Natural killer cell treated with Interleukin-12 subunit alpha and Interleukin-12 subunit beta and Interleukin-15 and Interleukin-18, amount 100 ng/mL, for 72 hours (primary cell): ENCODE results near the gene SEC24A. TPM values are rescaled to one million over a fixed set of nuclear protein-coding genes. Genes with fewer than 3 reads are reported as not detected.
A peak's percentile ranks its signal among the peaks of the same experiment; 100 is the strongest.
"Not testable (repeated sequence)": the region's sequence is repeated elsewhere in the genome, so short reads cannot be mapped to it uniquely, and the experiment has no call there.

Source experiments
- ATAC-seq, 2 donors: fragments of 150-1000 bp; cut with Tn5 transposase in 1 of 2; sonication (Bioruptor Pico), chemical (Tn5 transposase) in 1 of 2; 2 replicates each; pipeline ENCODE4 v1.10.0; 2021
- DNase-seq: peaks from one replicate; pipeline ENCODE4 v3.0.0; 2022; ENCODE audit warnings: low spot score
- H3K27ac Mint-ChIP-seq, 2 donors: 1 replicate in 1 of 2; 2 replicates in 1 of 2; pipeline ENCODE4 v1.8.0; 2022; ENCODE audit warnings: mixed read lengths in 2 of 2, mild to moderate bottlenecking in 1 of 2, moderate library complexity in 1 of 2
- H3K27me3 Mint-ChIP-seq, 2 donors: 1 replicate in 1 of 2; 2 replicates in 1 of 2; pipeline ENCODE4 v1.8.0; 2022; ENCODE audit warnings: mixed read lengths in 2 of 2
- H3K36me3 Mint-ChIP-seq: one replicate; pipeline ENCODE4 v1.8.0; 2022; ENCODE audit warnings: mixed read lengths
- H3K4me1 Mint-ChIP-seq, 2 donors: 1 replicate in 1 of 2; 2 replicates in 1 of 2; pipeline ENCODE4 v1.8.0; 2022; ENCODE audit warnings: low read depth in 2 of 2, mixed read lengths in 2 of 2, mild to moderate bottlenecking in 1 of 2
- H3K4me3 Mint-ChIP-seq: one replicate; pipeline ENCODE4 v1.8.0; 2022; ENCODE audit warnings: mixed read lengths
- H3K9me3 Mint-ChIP-seq: 2 replicates; pipeline ENCODE4 v1.8.0; 2022; ENCODE audit warnings: mixed read lengths
- total RNA-seq, 2 donors: library from RNA; stranded (reverse); gene quantifications; one replicate each; pipeline ENCODE4 v1.2.3, GENCODE V29; 2022

SEC24A gene
- 10 to 100 TPM; 40.2 to 42.1 TPM for total RNA-seq

- DNase-seq = peak; percentile 97
- H3K27ac Mint-ChIP-seq = peak within 1 kb of the TSS; percentile 99 to 100
- ATAC-seq = peak; percentile 94 to 96
- peak within 1 kb of the TSS; percentile 93 for H3K4me3 Mint-ChIP-seq
- no peaks in the 10 kb centered on the region for H3K36me3 Mint-ChIP-seq
- H3K9me3 Mint-ChIP-seq = no peaks in the 10 kb centered on the region
- no peaks in the 10 kb centered on the region for H3K27me3 Mint-ChIP-seq
- H3K4me1 Mint-ChIP-seq = peaks cover 17 to 20% of the 10 kb centered on the region in 2 donors
These were observed at the start of gene SEC24A for GRCh38 chr5:134648425-134649162. Gene SEC24A (plus strand): TSS chr5:134648785. CDS start chr5:134649077, 292 bp downstream.

- H3K27me3 Mint-ChIP-seq, H3K36me3 Mint-ChIP-seq, DNase-seq, H3K27ac Mint-ChIP-seq, H3K9me3 Mint-ChIP-seq, ATAC-seq, H3K4me3 Mint-ChIP-seq, H3K4me1 Mint-ChIP-seq: not testable (repeated sequence)
These were observed 48.8 kb upstream of the SEC24A start for GRCh38 chr5:134599820-134600219.

- H3K4me3 Mint-ChIP-seq = no peak overlapping the region
- no peak for ATAC-seq
- no peak overlapping the region for H3K27ac Mint-ChIP-seq
- H3K4me1 Mint-ChIP-seq = peaks cover 0 to 3% of the 10 kb centered on the region in 2 donors
- H3K27me3 Mint-ChIP-seq = peaks cover 0 to 2% of the 10 kb centered on the region in 2 donors
- DNase-seq = no peak
- H3K9me3 Mint-ChIP-seq = no peaks in the 10 kb centered on the region
- H3K36me3 Mint-ChIP-seq = no peaks in the 10 kb centered on the region
These were observed 48.0 kb upstream of the SEC24A start for GRCh38 chr5:134600600-134600999.

- H3K27me3 Mint-ChIP-seq = no peaks in the 10 kb centered on the region
These were observed 45.5 kb upstream of the SEC24A start for GRCh38 chr5:134603059-134603458.

GRCh38 chr5:134604908-134605307 lies 43.7 kb upstream of the SEC24A start:
- H3K36me3 Mint-ChIP-seq = peaks cover 24% of the 10 kb centered on the region
- H3K4me3 Mint-ChIP-seq = peak overlapping the region; percentile 30
- H3K27ac Mint-ChIP-seq = peak overlapping the region; percentile 60 to 78
- H3K9me3 Mint-ChIP-seq = no peaks in the 10 kb centered on the region
- peaks cover 6 to 7% of the 10 kb centered on the region in 2 donors for H3K4me1 Mint-ChIP-seq
- DNase-seq (no peak), ATAC-seq (peak in 1 of 2 donors; percentile 48)
- H3K27me3 Mint-ChIP-seq = no peaks in the 10 kb centered on the region

More at GRCh38 chr5:134603059-134603458, 45.5 kb upstream of the SEC24A start:
- Mint-ChIP-seq H3K9me3 (no peaks in the 10 kb centered on the region), H3K36me3 (peaks cover 8% of the 10 kb centered on the region), H3K4me1 (peaks cover 0 to 3% of the 10 kb centered on the region in 2 donors), H3K27ac (peak overlapping the region in 1 of 2 donors; percentile 78), H3K4me3 (peak overlapping the region; percentile 17)
- DNase-seq (no peak), ATAC-seq (peak in 1 of 2 donors; percentile 77)

GRCh38 chr5:134606726-134607125 lies 41.9 kb upstream of the SEC24A start:
- Mint-ChIP-seq H3K36me3 (peaks cover 29% of the 10 kb centered on the region), H3K4me1 (peaks cover 7 to 8% of the 10 kb centered on the region in 2 donors), H3K4me3 (no peak overlapping the region), H3K27ac (no peak overlapping the region), H3K9me3 (no peaks in the 10 kb centered on the region), H3K27me3 (no peaks in the 10 kb centered on the region)
- ATAC-seq (no peak), DNase-seq (no peak)

GRCh38 chr5:134608555-134608954 lies 40.0 kb upstream of the SEC24A start:
- Mint-ChIP-seq H3K27me3 (no peaks in the 10 kb centered on the region), H3K4me3 (no peak overlapping the region), H3K27ac (peak overlapping the region; percentile 57 to 92), H3K9me3 (no peaks in the 10 kb centered on the region), H3K36me3 (peaks cover 37% of the 10 kb centered on the region), H3K4me1 (peaks cover 7 to 8% of the 10 kb centered on the region in 2 donors)
- DNase-seq (no peak), ATAC-seq (no peak)

GRCh38 chr5:134609232-134609851 lies 39.2 kb upstream of the SEC24A start:
- Mint-ChIP-seq H3K4me3 (peak overlapping the region; percentile 16), H3K27ac (peak overlapping the region; percentile 57 to 92), H3K36me3 (peaks cover 37% of the 10 kb centered on the region), H3K27me3 (no peaks in the 10 kb centered on the region), H3K9me3 (no peaks in the 10 kb centered on the region), H3K4me1 (peaks cover 7 to 8% of the 10 kb centered on the region in 2 donors)
- no peak for DNase-seq
- peak in 1 of 2 donors; percentile 60 for ATAC-seq

- no peaks in the 10 kb centered on the region for H3K9me3 Mint-ChIP-seq
- H3K4me1 Mint-ChIP-seq = peaks cover 4 to 8% of the 10 kb centered on the region in 2 donors
- no peak overlapping the region for H3K27ac Mint-ChIP-seq
These were observed 37.9 kb upstream of the SEC24A start for GRCh38 chr5:134610725-134611124.

GRCh38 chr5:134611515-134611914 lies 37.1 kb upstream of the SEC24A start:
- ATAC-seq (no peak), DNase-seq (no peak)
- Mint-ChIP-seq H3K36me3 (peaks cover 37% of the 10 kb centered on the region), H3K4me1 (peaks cover 4 to 8% of the 10 kb centered on the region in 2 donors), H3K4me3 (no peak overlapping the region), H3K9me3 (no peaks in the 10 kb centered on the region), H3K27ac (no peak overlapping the region), H3K27me3 (no peaks in the 10 kb centered on the region)

More at GRCh38 chr5:134610725-134611124, 37.9 kb upstream of the SEC24A start:
- Mint-ChIP-seq H3K36me3 (peaks cover 37% of the 10 kb centered on the region), H3K27me3 (no peaks in the 10 kb centered on the region), H3K4me3 (no peak overlapping the region)
- ATAC-seq (no peak), DNase-seq (no peak)

GRCh38 chr5:134614450-134615085 lies 34.0 kb upstream of the SEC24A start:
- ATAC-seq (no peak), DNase-seq (no peak)
- Mint-ChIP-seq H3K36me3 (peaks cover 14% of the 10 kb centered on the region), H3K9me3 (no peaks in the 10 kb centered on the region), H3K27ac (peak overlapping the region in 1 of 2 donors; percentile 34), H3K4me3 (no peak overlapping the region), H3K4me1 (peaks cover 0 to 2% of the 10 kb centered on the region in 2 donors), H3K27me3 (no peaks in the 10 kb centered on the region)

GRCh38 chr5:134620634-134621033 lies 28.0 kb upstream of the SEC24A start:
- Mint-ChIP-seq H3K36me3 (no peaks in the 10 kb centered on the region), H3K4me1 (peaks cover 9 to 10% of the 10 kb centered on the region in 2 donors), H3K27ac (no peak overlapping the region), H3K9me3 (no peaks in the 10 kb centered on the region), H3K4me3 (no peak overlapping the region), H3K27me3 (no peaks in the 10 kb centered on the region)
- DNase-seq = no peak
- no peak for ATAC-seq

- H3K4me3 Mint-ChIP-seq = no peak overlapping the region
- no peak for DNase-seq
- H3K27ac Mint-ChIP-seq = no peak overlapping the region
- H3K4me1 Mint-ChIP-seq = peaks cover 14 to 16% of the 10 kb centered on the region in 2 donors
- H3K27me3 Mint-ChIP-seq = no peaks in the 10 kb centered on the region
- ATAC-seq = no peak
- H3K9me3 Mint-ChIP-seq = no peaks in the 10 kb centered on the region
- H3K36me3 Mint-ChIP-seq = no peaks in the 10 kb centered on the region
These were observed 23.0 kb upstream of the SEC24A start for GRCh38 chr5:134625559-134625958.
